ENCODE measurements around the gene GNPAT. TPM values are rescaled to one million over a fixed set of nuclear protein-coding genes. Genes with fewer than 3 reads are reported as not detected.

Gene GNPAT
- total and polyA plus RNA-seq, 2 of the 4 experiments (the other 2 are of a cell fraction), result 17.2 to 36.0 TPM

DNA sequence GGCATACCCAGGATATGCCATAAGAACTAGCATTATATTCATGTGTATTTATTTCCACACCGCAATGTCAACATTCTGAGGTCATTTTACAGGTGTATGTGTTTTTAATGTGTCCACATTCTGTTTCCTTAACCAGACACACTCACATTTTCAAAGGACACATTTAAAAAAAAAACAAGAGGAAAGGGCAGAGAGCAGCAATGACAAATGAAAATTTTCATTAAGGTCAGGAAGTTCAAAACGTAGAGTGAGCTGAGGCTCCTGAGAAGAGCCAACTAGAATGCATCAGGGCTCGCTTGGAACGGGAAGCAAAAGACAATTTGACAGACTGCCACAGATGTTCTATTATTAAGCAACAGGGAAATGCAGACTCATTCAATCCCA lies 4.8 kb upstream of the GNPAT start:
- Histone ChIP-seq H2BK5ac (ENCODE audit: low read depth, low read length, poor library complexity, severe bottlenecking) (no peak overlapping the region), H3K9me3 (ENCODE audit: control insufficient read depth, insufficient read depth, low read length) (no peaks in the 10 kb centered on the region), H3K9me1 (ENCODE audit: insufficient read depth, low read length) (0 out of 2 replicates have a peak, but pooled peaks cover 3% of the 10 kb centered on the region), H2BK15ac (ENCODE audit: low read depth, low read length) (no peak overlapping the region), H3K9ac (ENCODE audit: low read depth, low read length) (no peak overlapping the region), H3K27ac (ENCODE audit: insufficient read depth, low read length) (no peak overlapping the region), H4K20me1 (ENCODE audit: insufficient read depth, low read length) (no peaks in the 10 kb centered on the region; the same call in 1 of the 2 replicates), H3K36me3 (ENCODE audit: control insufficient read depth, insufficient read depth, low read length) (peaks cover 10% of the 10 kb centered on the region), H3K4me3 (ENCODE audit: insufficient read depth, low read depth, low read length) (no peak overlapping the region), H4K8ac (ENCODE audit: low read depth in 2 of 2, low read length in 2 of 2) (no peak overlapping the region), H3K56ac (ENCODE audit: extremely low read depth, insufficient read depth, low read length) (no peak overlapping the region), H2AFZ (replicated peaks; ENCODE audit: low read length, poor library complexity) (no peak overlapping the region), H3K27me3 (ENCODE audit: control insufficient read depth, insufficient read depth, low read length) (no peaks in the 10 kb centered on the region), H2AK5ac (ENCODE audit: low read depth, low read length) (no peak overlapping the region), H3K23ac (ENCODE audit: low read depth, low read length) (no peak overlapping the region), H3K79me1 (ENCODE audit: low read depth in 1 of 2, low read length in 2 of 2) (peaks cover 31 to 38% of the 10 kb centered on the region in 2 experiments), H3K4me1 (ENCODE audit: control insufficient read depth, insufficient read depth, low read length) (no peaks in the 10 kb centered on the region), H3K14ac (replicated peaks; ENCODE audit: low read depth, low read length) (no peak overlapping the region), H2AK9ac (replicated peaks; ENCODE audit: low read depth, low read length, poor library complexity) (no peak overlapping the region), H3K4me2 (ENCODE audit: low read depth, low read length) (no peak overlapping the region), H4K91ac (ENCODE audit: insufficient read depth, low read depth, low read length) (no peak overlapping the region), H2BK20ac (ENCODE audit: low read depth, low read length) (no peak overlapping the region), H3K18ac (ENCODE audit: low read depth, low read length) (no peak overlapping the region), H3K4ac (ENCODE audit: low read depth, low read length) (no peak overlapping the region), H2BK120ac (ENCODE audit: low read depth, low read length) (no peak overlapping the region), H4K5ac (ENCODE audit: low read depth, low read length) (no peak overlapping the region)
- TF ChIP-seq CEBPB (IDR thresholded peaks at IDR 0.05; ENCODE audit: low read depth, low read length), result no peak
- DNase-seq (no peak), ATAC-seq (ENCODE audit: low read depth) (no peak)
- CTCF ChIA-PET, result interaction anchor here (0.6 kb wide), 1 partner anchor 1521 kb away, joined by 3 read pairs; no protein-coding TSS in a partner anchor
- in situ Hi-C loops (cut with MboI; ENCODE audit: low sequenced_read_pairs), result no loop called here
- POLR2A ChIA-PET (ENCODE audit: unreplicated experiment), result no interaction called here
- no CpG with 5 or more reads among the region's 4 CpGs for WGBS, 2 experiments (ENCODE audit: extremely low coverage in 2 of 2, insufficient read length in 1 of 2)
- intact Hi-C loops (cut with micrococcal nuclease), result no loop called here
- BruUV-seq (replicated peaks), result no TSS peak
- dilution Hi-C loops (cut with HindIII; ENCODE audit: low sequenced_read_pairs, unreplicated experiment), result no loop called here
